Putamen (tissue), 1 donor: Measurements from ENCODE around the gene ARSD.
"Not testable (repeated sequence)": the region's sequence is repeated elsewhere in the genome, so short reads cannot be mapped to it uniquely, and the experiment has no call there.

ENCODE experiments used
- DNase-seq: peaks from one replicate; pipeline ENCODE4 v3.0.0-alpha.2; 2016; ENCODE audit warnings: low spot score

Gene ARSD, protein sequence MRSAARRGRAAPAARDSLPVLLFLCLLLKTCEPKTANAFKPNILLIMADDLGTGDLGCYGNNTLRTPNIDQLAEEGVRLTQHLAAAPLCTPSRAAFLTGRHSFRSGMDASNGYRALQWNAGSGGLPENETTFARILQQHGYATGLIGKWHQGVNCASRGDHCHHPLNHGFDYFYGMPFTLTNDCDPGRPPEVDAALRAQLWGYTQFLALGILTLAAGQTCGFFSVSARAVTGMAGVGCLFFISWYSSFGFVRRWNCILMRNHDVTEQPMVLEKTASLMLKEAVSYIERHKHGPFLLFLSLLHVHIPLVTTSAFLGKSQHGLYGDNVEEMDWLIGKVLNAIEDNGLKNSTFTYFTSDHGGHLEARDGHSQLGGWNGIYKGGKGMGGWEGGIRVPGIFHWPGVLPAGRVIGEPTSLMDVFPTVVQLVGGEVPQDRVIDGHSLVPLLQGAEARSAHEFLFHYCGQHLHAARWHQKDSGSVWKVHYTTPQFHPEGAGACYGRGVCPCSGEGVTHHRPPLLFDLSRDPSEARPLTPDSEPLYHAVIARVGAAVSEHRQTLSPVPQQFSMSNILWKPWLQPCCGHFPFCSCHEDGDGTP

GRCh38 chrX:2928583-2929434, at the start of gene ARSD:
Gene ARSD (minus strand): TSS chrX:2929339. CDS start chrX:2929275, 64 bp downstream.
- DNase-seq = peak; percentile 56

- not testable (repeated sequence) for DNase-seq
Observed at GRCh38 chrX:2978639-2979038, 49.5 kb upstream of the ARSD start.

DNA sequence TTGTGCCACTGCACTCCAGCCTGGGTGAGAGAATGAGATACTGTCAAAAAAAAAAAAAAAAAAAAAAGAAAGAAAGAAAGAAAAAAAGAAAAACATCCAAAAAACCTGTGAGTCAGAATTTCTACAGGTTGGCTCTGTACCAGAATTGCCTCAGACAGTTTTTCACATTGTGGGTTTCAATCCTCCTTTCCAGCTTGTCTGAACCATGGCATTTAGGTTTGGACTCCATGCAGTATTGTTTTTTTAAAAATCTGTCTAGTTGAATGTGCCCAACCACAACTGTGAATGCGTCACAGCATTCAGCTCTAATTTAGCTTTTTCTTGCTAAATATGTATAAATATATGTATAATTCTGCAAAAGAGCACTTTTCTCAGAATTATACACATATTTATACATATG, 45.8 kb upstream of the ARSD start:
- no peak for DNase-seq

DNA sequence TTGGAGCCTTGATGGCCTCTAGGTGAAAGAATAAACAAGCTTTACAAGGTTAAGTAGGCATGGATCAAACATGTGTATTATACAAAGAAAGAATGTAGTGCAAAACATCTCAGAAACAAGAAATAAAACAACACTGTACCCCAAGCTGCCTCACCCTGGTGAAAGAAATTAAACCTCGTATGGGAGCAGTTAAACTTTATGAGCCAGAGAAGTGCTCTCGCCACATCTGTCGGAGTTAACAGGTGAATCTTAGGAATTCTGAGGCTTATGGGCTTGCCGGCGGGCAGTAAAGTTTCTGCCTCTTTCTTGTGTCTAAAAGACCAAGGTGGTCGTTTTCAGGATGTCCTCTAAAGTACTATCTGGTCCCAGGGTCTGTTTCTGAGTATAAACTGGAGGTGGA, 43.3 kb upstream of the ARSD start:
- DNase-seq = no peak

GRCh38 chrX:2969021-2969420, 39.9 kb upstream of the ARSD start:
- DNase-seq = no peak

- DNase-seq = peak; percentile 32
Observed at GRCh38 chrX:2967998-2968909, 39.1 kb upstream of the ARSD start.

- DNase-seq = no peak
Observed at GRCh38 chrX:2967584-2967983, 38.4 kb upstream of the ARSD start.

- DNase-seq = no peak
Observed at GRCh38 chrX:2967012-2967411, 37.9 kb upstream of the ARSD start.

GRCh38 chrX:2965965-2966364, 36.8 kb upstream of the ARSD start:
- DNase-seq = no peak

- DNase-seq = not testable (repeated sequence)
Observed at GRCh38 chrX:2963992-2964794, 35.1 kb upstream of the ARSD start.

DNA sequence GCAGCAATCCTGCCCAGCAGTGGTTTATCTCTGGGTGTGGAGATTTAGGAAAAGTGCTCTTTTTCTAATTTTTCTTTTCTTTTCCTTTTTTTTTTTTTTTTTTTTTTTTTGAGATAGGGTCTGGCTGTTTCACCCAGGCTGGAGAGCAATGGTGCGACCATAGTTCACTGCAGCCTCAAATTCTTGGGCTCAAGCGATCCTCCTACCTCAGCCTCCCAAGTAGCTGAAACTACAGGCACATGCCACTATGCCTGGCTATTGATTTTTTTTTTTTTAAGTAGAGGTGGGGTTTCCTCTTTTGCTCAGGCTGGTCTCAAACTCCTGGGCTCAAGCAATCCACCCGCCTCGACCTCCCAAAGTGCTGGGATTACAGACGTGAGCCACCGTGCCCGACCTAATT, 34.3 kb upstream of the ARSD start:
- DNase-seq = not testable (repeated sequence)

DNA sequence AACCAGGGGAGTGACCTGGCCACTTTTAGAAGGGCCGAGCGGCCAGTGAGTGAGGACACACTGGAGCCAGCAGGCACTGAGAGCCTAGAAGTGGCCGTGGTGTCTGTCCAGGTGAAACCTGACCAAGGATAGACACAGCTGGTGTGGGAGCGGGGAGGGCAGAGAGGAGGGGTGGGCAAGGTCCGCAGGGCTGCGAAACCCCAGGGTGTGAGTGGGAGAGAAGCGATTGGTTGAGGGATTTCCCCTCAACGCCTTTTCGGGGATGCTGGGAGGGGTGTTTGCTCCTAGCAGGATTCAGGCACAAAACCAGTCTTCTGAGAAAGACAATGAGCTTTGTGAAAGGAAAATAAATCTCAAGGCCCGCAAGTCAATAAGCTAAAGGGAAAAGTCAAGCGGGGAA, 33.2 kb upstream of the ARSD start:
- no peak for DNase-seq

- no peak for DNase-seq
Observed at GRCh38 chrX:2960861-2961515, 31.8 kb upstream of the ARSD start.

GRCh38 chrX:2958199-2958598, 29.1 kb upstream of the ARSD start:
- DNase-seq = no peak

DNA sequence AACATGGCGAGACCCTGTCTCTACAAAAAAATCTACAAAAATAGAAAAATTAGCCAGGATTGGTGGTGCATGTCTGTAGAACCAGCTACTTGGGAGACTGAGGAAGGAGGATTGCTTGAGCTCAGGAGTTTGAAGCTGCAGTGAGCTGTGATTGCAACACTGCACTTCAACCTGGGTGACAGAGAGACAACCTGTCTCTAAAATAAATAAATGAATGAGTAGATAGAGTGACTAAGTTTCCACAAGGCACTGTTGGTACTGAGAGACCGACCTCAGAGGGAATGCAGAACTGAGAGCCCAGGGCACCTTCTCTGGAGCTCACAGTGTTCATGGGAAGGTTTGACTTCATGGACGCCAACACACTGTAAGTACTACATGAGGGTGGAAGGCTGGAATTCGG, 26.7 kb upstream of the ARSD start:
- DNase-seq = no peak

GRCh38 chrX:2955281-2955680, 26.1 kb upstream of the ARSD start:
- DNase-seq = no peak

- no peak for DNase-seq
Observed at GRCh38 chrX:2954541-2954940, 25.4 kb upstream of the ARSD start.

GRCh38 chrX:2937942-2938341, 8.8 kb upstream of the ARSD start:
- not testable (repeated sequence) for DNase-seq

GRCh38 chrX:2934715-2935710, 5.9 kb upstream of the ARSD start:
- DNase-seq = no peak
